IMR-90 (cell line): Measurements from ENCODE around the gene CIB1. TPM values are rescaled to one million over a fixed set of nuclear protein-coding genes. Genes with fewer than 3 reads are reported as not detected.

Experiments
- ATAC-seq: fragments of 200-7000 bp; cut with Tn5 transposase; 2 replicates; pipeline ENCODE4 v1.9.1; 2020; ENCODE audit warnings: low read depth, mild to moderate bottlenecking, moderate library complexity
- BruUV-seq: library from RNA; stranded (reverse); fragments of 400-500 nt; replicated peaks from 2 replicates; lab custom pipeline; 2021; lab: Mats Ljungman, UMichigan
- CTCF ChIA-PET: fragments of 300-600 bp; formaldehyde crosslinking; extraction: SDS; loops from one replicate; lab custom pipeline; 2021; ENCODE audit warnings: antibody characterized with exemption; lab: Yijun Ruan, JAX
- POLR2A ChIA-PET: fragments of 300-600 bp; sonication (Branson Sonifier 250); formaldehyde crosslinking; loops from one replicate; lab custom pipeline; 2022; ENCODE audit warnings: antibody characterized with exemption; ENCODE audit not compliant: unreplicated experiment; lab: Charles Lee
- DNase-seq: peaks from one replicate; pipeline ENCODE4 v3.0.0; 2013
- H2AFZ ChIP-seq: replicated peaks from 2 replicates; pipeline ENCODE3; 2013; ENCODE audit warnings: low read length, mild to moderate bottlenecking; ENCODE audit not compliant: poor library complexity
- H2AK5ac ChIP-seq: 2 replicates; pipeline ENCODE4 v1.6.1; 2013; ENCODE audit warnings: low read depth, low read length, inconsistent platforms
- H2AK9ac ChIP-seq: replicated peaks from 2 replicates; pipeline ENCODE3; 2013; ENCODE audit warnings: mild to moderate bottlenecking, low read depth, low read length, moderate library complexity; ENCODE audit not compliant: poor library complexity
- H2BK120ac ChIP-seq: 2 replicates; pipeline ENCODE4 v1.6.1; 2013; ENCODE audit warnings: low read depth, low read length, inconsistent platforms
- H2BK15ac ChIP-seq: 3 replicates; pipeline ENCODE4 v1.6.1; 2013; ENCODE audit warnings: low read depth, low read length, inconsistent platforms
- H2BK20ac ChIP-seq: 2 replicates; pipeline ENCODE4 v1.6.1; 2013; ENCODE audit warnings: low read depth, mild to moderate bottlenecking, inconsistent platforms, low read length, moderate library complexity
- H2BK5ac ChIP-seq: 2 replicates; pipeline ENCODE4 v1.6.1; 2013; ENCODE audit warnings: mild to moderate bottlenecking, low read depth, low read length, inconsistent platforms; ENCODE audit not compliant: poor library complexity, severe bottlenecking
- H3K14ac ChIP-seq: replicated peaks from 2 replicates; pipeline ENCODE4 v1.6.1; 2013; ENCODE audit warnings: low read depth, low read length, inconsistent platforms
- H3K18ac ChIP-seq: 2 replicates; pipeline ENCODE4 v1.6.1; 2013; ENCODE audit warnings: low read depth, low read length, control low read depth
- H3K23ac ChIP-seq: 2 replicates; pipeline ENCODE4 v1.6.1; 2013; ENCODE audit warnings: low read depth, low read length, inconsistent platforms
- H3K27ac ChIP-seq: 2 replicates; pipeline ENCODE4 v1.5.1; 2013; ENCODE audit warnings: mild to moderate bottlenecking, control low read depth, low read length; ENCODE audit not compliant: insufficient read depth
- H3K27me3 ChIP-seq: 2 replicates; pipeline ENCODE4 v1.6.1; 2013; ENCODE audit warnings: low read length; ENCODE audit not compliant: control insufficient read depth, insufficient read depth
- H3K36me3 ChIP-seq: 2 replicates; pipeline ENCODE4 v1.6.1; 2013; ENCODE audit warnings: low read length, mixed read lengths; ENCODE audit not compliant: control insufficient read depth, insufficient read depth
- H3K4ac ChIP-seq: 2 replicates; pipeline ENCODE4 v1.6.1; 2013; ENCODE audit warnings: low read depth, low read length, inconsistent platforms
- H3K4me1 ChIP-seq: 2 replicates; pipeline ENCODE4 v1.6.1; 2013; ENCODE audit warnings: low read length, mixed read lengths; ENCODE audit not compliant: control insufficient read depth, insufficient read depth
- H3K4me2 ChIP-seq: 2 replicates; pipeline ENCODE4 v1.6.1; 2013; ENCODE audit warnings: low read depth, mild to moderate bottlenecking, control low read depth, low read length, moderate library complexity
- H3K4me3 ChIP-seq: 2 replicates; pipeline ENCODE4 v1.5.1; 2013; ENCODE audit warnings: low read depth, mild to moderate bottlenecking, control low read depth, low read length, moderate library complexity; ENCODE audit not compliant: insufficient read depth
- H3K56ac ChIP-seq: 2 replicates; pipeline ENCODE4 v1.6.1; 2013; ENCODE audit warnings: low read length, inconsistent platforms; ENCODE audit not compliant: insufficient read depth; ENCODE audit errors: extremely low read depth
- H3K79me1 ChIP-seq, 2 experiments: 2 replicates each; pipeline ENCODE4 v1.6.1; 2013; ENCODE audit warnings: low read length in 2 of 2, inconsistent platforms in 1 of 2, low read depth in 1 of 2
- H3K9ac ChIP-seq: 2 replicates; pipeline ENCODE4 v1.6.1; 2013; ENCODE audit warnings: low read depth, low read length, control low read depth
- H3K9me1 ChIP-seq: 2 replicates; pipeline ENCODE4 v1.6.1; 2013; ENCODE audit warnings: low read length, inconsistent platforms; ENCODE audit not compliant: insufficient read depth
- H3K9me3 ChIP-seq: 2 replicates; pipeline ENCODE4 v1.6.1; 2013; ENCODE audit warnings: low read length; ENCODE audit not compliant: control insufficient read depth, insufficient read depth
- H4K20me1 ChIP-seq: 2 replicates; pipeline ENCODE4 v1.6.1; 2013; ENCODE audit warnings: low read length, inconsistent platforms; ENCODE audit not compliant: insufficient read depth
- H4K5ac ChIP-seq: 2 replicates; pipeline ENCODE4 v1.6.1; 2013; ENCODE audit warnings: mild to moderate bottlenecking, low read depth, low read length, control low read depth
- H4K8ac ChIP-seq, 2 experiments: 2 replicates each; pipeline ENCODE4 v1.6.1; 2013; ENCODE audit warnings: low read depth in 2 of 2, low read length in 2 of 2, control low read depth in 1 of 2, inconsistent platforms in 1 of 2
- H4K91ac ChIP-seq: 2 replicates; pipeline ENCODE4 v1.6.1; 2013; ENCODE audit warnings: low read depth, low read length, inconsistent platforms; ENCODE audit not compliant: insufficient read depth
- BHLHE40 ChIP-seq: fragments of 150-350 bp; IDR thresholded peaks from 2 replicates; pipeline ENCODE4 v1.6.1; 2016; ENCODE audit warnings: mild to moderate bottlenecking, low read depth, low read length
- CEBPB ChIP-seq: IDR thresholded peaks from 2 replicates; pipeline ENCODE4 v1.6.1; 2012; ENCODE audit warnings: low read depth, low read length, improper control_type of control experiment
- CHD1 ChIP-seq: IDR thresholded peaks from 2 replicates; pipeline ENCODE4 v1.6.1; 2012; ENCODE audit warnings: low read depth, low read length, improper control_type of control experiment
- CTCF ChIP-seq: conservative IDR thresholded peaks from 2 replicates; pipeline ENCODE4 v1.5.1; 2012; ENCODE audit warnings: mild to moderate bottlenecking, low read depth, low read length, improper control_type of control experiment
- ELK1 ChIP-seq: fragments of 150-350 bp; IDR thresholded peaks from 2 replicates; pipeline ENCODE4 v1.6.1; 2016; ENCODE audit warnings: low read depth, mild to moderate bottlenecking, low read length, moderate library complexity, borderline replicate concordance
- FOS ChIP-seq: fragments of 150-350 bp; IDR thresholded peaks from 2 replicates; pipeline ENCODE4 v1.6.1; 2016; ENCODE audit warnings: low read depth, low read length
- MAZ ChIP-seq: IDR thresholded peaks from 2 replicates; pipeline ENCODE4 v1.6.1; 2012; ENCODE audit warnings: low read depth, mild to moderate bottlenecking, low read length, improper control_type of control experiment, moderate library complexity, borderline replicate concordance
- MXI1 ChIP-seq: IDR thresholded peaks from 2 replicates; pipeline ENCODE4 v1.6.1; 2012; ENCODE audit warnings: low read depth, mild to moderate bottlenecking, low read length, moderate library complexity, borderline replicate concordance
- RAD21 ChIP-seq: IDR thresholded peaks from 2 replicates; pipeline ENCODE4 v1.6.1; 2012; ENCODE audit warnings: low read length, improper control_type of control experiment
- SMC3 ChIP-seq: fragments of 150-350 bp; IDR thresholded peaks from 2 replicates; pipeline ENCODE4 v1.6.1; 2016; ENCODE audit warnings: low read depth, mild to moderate bottlenecking, antibody characterized with exemption, low read length, moderate library complexity
- USF2 ChIP-seq: fragments of 150-350 bp; IDR thresholded peaks from 2 replicates; pipeline ENCODE4 v1.6.1; 2017; ENCODE audit warnings: mild to moderate bottlenecking, antibody characterized with exemption, low read length, low read depth
- WGBS, 2 experiments: methylation state at CpG; one replicate each; pipeline versions ENCODE4 v1.1.5 to v1.1.7; 2013; ENCODE audit warnings: missing lambda C conversion rate in 2 of 2; ENCODE audit not compliant: insufficient read length in 1 of 2; ENCODE audit errors: extremely low coverage in 2 of 2; 5-methylcytosine and 5-hydroxymethylcytosine counted together
- dilution Hi-C: fragments of 300-500 bp; cut with HindIII; formaldehyde crosslinking; loops from one replicate; pipeline ENCODE4 v1.14.3; 2018; ENCODE audit warnings: low sequenced_read_pairs; ENCODE audit not compliant: unreplicated experiment
- in situ Hi-C: fragments of 300-500 bp; cut with MboI; formaldehyde crosslinking; loops from 3 replicates; pipeline ENCODE4 v1.14.3; 2019; ENCODE audit warnings: low sequenced_read_pairs, inconsistent platforms, mixed read lengths
- intact Hi-C: fragments of 100-400 bp; cut with micrococcal nuclease; formaldehyde crosslinking; loops from 2 replicates; pipeline ENCODE4 v1.10.0; 2022
- polyA plus RNA-seq, 3 experiments: library from polyadenylated mRNA; depleted of rRNA; stranded (reverse); fragments of >200 nt; gene quantifications; 2 replicates each; pipeline ENCODE4 v1.2.3, GENCODE V29; 2012; ENCODE audit warnings: low replicate concordance in 1 of 3
- total RNA-seq: library from RNA; depleted of rRNA; stranded (reverse); fragments of >200 nt; gene quantifications from 2 replicates; pipeline ENCODE4 v1.2.3, GENCODE V29; 2012

The CIB1 gene
- total and polyA plus RNA-seq, 2 of the 4 experiments (the other 2 are of a cell fraction): 31.5 to 94.1 TPM

- no peak overlapping the region for H3K56ac ChIP-seq
- peaks cover 8% of the 10 kb centered on the region for H3K4me1 ChIP-seq
- H3K4me3 ChIP-seq: peak overlapping the region; percentile 91
- peak overlapping the region; percentile 8; the same call in 1 of the 2 replicates for H3K27ac ChIP-seq
- intact Hi-C loops: no loop called here
- H3K9ac ChIP-seq: peak overlapping the region; percentile 65
- ATAC-seq (peak; percentile 67), DNase-seq (no peak)
- no peak overlapping the region for H2BK5ac ChIP-seq
- H4K20me1 ChIP-seq: no peaks in the 10 kb centered on the region; the same call in 1 of the 2 replicates
- peak overlapping the region; percentile 47 for H2AK9ac ChIP-seq
- TF ChIP-seq RAD21 (no peak), FOS (no peak), MXI1 (no peak), BHLHE40 (no peak), CHD1 (no peak), CEBPB (no peak), ELK1 (no peak), MAZ (no peak), SMC3 (no peak), USF2 (no peak), CTCF (no peak)
- dilution Hi-C loops: no loop called here
- H2BK20ac ChIP-seq: no peak overlapping the region
- no peak overlapping the region for H2BK15ac ChIP-seq
- H2AFZ ChIP-seq: peak overlapping the region; percentile 93
- H3K18ac ChIP-seq: no peak overlapping the region
- WGBS, 2 experiments: 7% methylated on average over 5 of the region's 25 CpGs; no CpG with 5 or more reads in 1 of the 2 experiments
- no peak overlapping the region for H4K5ac ChIP-seq
- no peaks in the 10 kb centered on the region; the same call in 1 of the 2 replicates for H3K36me3 ChIP-seq
- H3K4me2 ChIP-seq: peak overlapping the region; percentile 76
- ChIA-PET POLR2A (no interaction called here), CTCF (interaction anchor here (0.5 to 2.1 kb wide), 4 partner anchors 10 to 477 kb away, joined by 3 to 6 read pairs (median 4); no protein-coding TSS in a partner anchor)
- H3K4ac ChIP-seq: no peak overlapping the region
- 0 out of 2 replicates have a peak overlapping the region, but pooled peaks have one; percentile 28 for H2AK5ac ChIP-seq
- H3K23ac ChIP-seq: peak overlapping the region; percentile 50; the same call in 1 of the 2 replicates
- H3K9me3 ChIP-seq: no peaks in the 10 kb centered on the region
- H3K14ac ChIP-seq: peak overlapping the region; percentile 54
- no peaks in the 10 kb centered on the region for H3K27me3 ChIP-seq
- in situ Hi-C loops: no loop called here
- no TSS peak for BruUV-seq
- H3K9me1 ChIP-seq: peaks cover 12% of the 10 kb centered on the region; the same call in 1 of the 2 replicates
- no peak overlapping the region for H2BK120ac ChIP-seq
- peak overlapping the region in 1 of 2 experiments; percentile 63; a peak in 1 of 4 replicates for H4K8ac ChIP-seq
- H4K91ac ChIP-seq: no peak overlapping the region
- H3K79me1 ChIP-seq: peaks cover 27 to 32% of the 10 kb centered on the region in 2 experiments; a peak in 3 of 4 replicates
Observed at GRCh38 chr15:90201944-90202375, 31.8 kb downstream of the CIB1 start.
